ENCODE data around the gene HGF.

HGF gene

GRCh38 chr7:81691199-81691821 is 78.5 kb downstream of the HGF start:
- no peak for DNase-seq (ENCODE audit: extremely low read depth, insufficient read length)
- no peak for TF ChIP-seq CTCF (IDR thresholded peaks at IDR 0.05; ENCODE audit: insufficient read depth, low read length, poor library complexity, severe bottlenecking)
- no peak overlapping the region for H3K4me3 ChIP-seq (replicated peaks; ENCODE audit: low read depth, low read length)

GRCh38 chr7:81690688-81691087 is 79.2 kb downstream of the HGF start:
- Histone ChIP-seq H3K36me3 (ENCODE audit: control insufficient read depth, insufficient read depth, low read length) (no peaks in the 10 kb centered on the region), H3K27me3 (replicated peaks; ENCODE audit: control insufficient read depth, insufficient read depth, low read length) (no peaks in the 10 kb centered on the region), H3K4me3 (replicated peaks; ENCODE audit: low read depth, low read length) (no peak overlapping the region)
- DNase-seq (ENCODE audit: extremely low read depth, insufficient read length): no peak
- TF ChIP-seq CTCF (IDR thresholded peaks at IDR 0.05; ENCODE audit: insufficient read depth, low read length, poor library complexity, severe bottlenecking): no peak

More at GRCh38 chr7:81691199-81691821, 78.5 kb downstream of the HGF start:
- Histone ChIP-seq H3K27me3 (replicated peaks; ENCODE audit: control insufficient read depth, insufficient read depth, low read length) (no peaks in the 10 kb centered on the region), H3K36me3 (ENCODE audit: control insufficient read depth, insufficient read depth, low read length) (no peaks in the 10 kb centered on the region)

- no peak for TF ChIP-seq CTCF (IDR thresholded peaks at IDR 0.05; ENCODE audit: insufficient read depth, low read length, poor library complexity, severe bottlenecking)
- no peak for DNase-seq (ENCODE audit: extremely low read depth, insufficient read length)
- Histone ChIP-seq H3K36me3 (ENCODE audit: control insufficient read depth, insufficient read depth, low read length) (no peaks in the 10 kb centered on the region), H3K4me3 (replicated peaks; ENCODE audit: low read depth, low read length) (peak overlapping the region; percentile 20; the same call in 1 of the 2 replicates), H3K27me3 (replicated peaks; ENCODE audit: control insufficient read depth, insufficient read depth, low read length) (no peaks in the 10 kb centered on the region)
Measured at GRCh38 chr7:81690251-81690650, 79.6 kb downstream of the HGF start.

- Histone ChIP-seq H3K27me3 (replicated peaks; ENCODE audit: control insufficient read depth, insufficient read depth, low read length) (no peaks in the 10 kb centered on the region), H3K36me3 (ENCODE audit: control insufficient read depth, insufficient read depth, low read length) (no peaks in the 10 kb centered on the region), H3K4me3 (replicated peaks; ENCODE audit: low read depth, low read length) (no peak overlapping the region)
- no peak for DNase-seq (ENCODE audit: extremely low read depth, insufficient read length)
- TF ChIP-seq CTCF (IDR thresholded peaks at IDR 0.05; ENCODE audit: insufficient read depth, low read length, poor library complexity, severe bottlenecking): no peak
Measured at GRCh38 chr7:81688622-81689411, 81.0 kb downstream of the HGF start.

DNA sequence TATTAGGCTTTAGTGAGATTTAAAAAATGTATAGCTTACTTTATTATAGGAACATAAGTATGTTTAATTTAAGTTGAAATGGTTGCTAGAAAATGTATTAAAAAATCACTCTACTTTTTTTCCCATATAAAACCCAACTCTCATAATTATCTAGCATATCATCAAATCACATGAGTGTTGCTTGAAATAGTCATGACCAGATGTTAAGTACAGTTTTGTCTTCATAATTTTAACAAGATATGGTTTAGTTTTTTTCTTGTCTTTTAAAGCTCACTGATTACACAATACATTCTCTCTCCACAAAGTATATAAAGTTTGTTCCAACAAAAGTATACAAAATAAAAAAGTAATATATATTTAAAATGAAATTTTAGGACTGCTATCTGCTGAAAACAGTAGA is 82.8 kb downstream of the HGF start:
- no peak for DNase-seq (ENCODE audit: extremely low read depth, insufficient read length)
- TF ChIP-seq CTCF (IDR thresholded peaks at IDR 0.05; ENCODE audit: insufficient read depth, low read length, poor library complexity, severe bottlenecking): no peak
- H3K27me3 ChIP-seq (replicated peaks; ENCODE audit: control insufficient read depth, insufficient read depth, low read length): no peaks in the 10 kb centered on the region
- no peaks in the 10 kb centered on the region for H3K36me3 ChIP-seq (ENCODE audit: control insufficient read depth, insufficient read depth, low read length)
- no peak overlapping the region for H3K4me3 ChIP-seq (replicated peaks; ENCODE audit: low read depth, low read length)

All from GM06990 (cell line).